Stimulated activated naive CD4-positive, alpha-beta T cell (primary cell): ENCODE measurements around the gene RHEBL1.
A peak's percentile ranks its signal among the peaks of the same experiment; 100 is the strongest.

Experiments used
- DNase-seq, 6 experiments: peaks; one replicate each; lab custom pipeline; 2025; lab: John Stamatoyannopoulos, UW

Gene RHEBL1

GRCh38 chr12:49054524-49054923 lies 15.3 kb downstream of the RHEBL1 start:
- no peak for DNase-seq

- DNase-seq, result no peak
Observed at GRCh38 chr12:49054096-49054495, 15.7 kb downstream of the RHEBL1 start.

- DNase-seq, result no peak
Observed at GRCh38 chr12:49052451-49053208, 17.1 kb downstream of the RHEBL1 start.

GRCh38 chr12:49051777-49052438 lies 17.9 kb downstream of the RHEBL1 start:
- DNase-seq, result no peak

GRCh38 chr12:49051373-49051764 lies 18.4 kb downstream of the RHEBL1 start:
- DNase-seq, result no peak

GRCh38 chr12:49050507-49051372 lies 19.0 kb downstream of the RHEBL1 start:
- DNase-seq, result no peak

- no peak for DNase-seq
Observed at GRCh38 chr12:49049566-49050224, 20.1 kb downstream of the RHEBL1 start.

GRCh38 chr12:49048953-49049352 lies 20.8 kb downstream of the RHEBL1 start:
- no peak for DNase-seq

GRCh38 chr12:49046129-49046895 lies 23.5 kb downstream of the RHEBL1 start:
- DNase-seq, result no peak

- DNase-seq, result no peak
Observed at GRCh38 chr12:49044660-49045059, 25.1 kb downstream of the RHEBL1 start.

GRCh38 chr12:49043856-49044258 lies 25.9 kb downstream of the RHEBL1 start:
- DNase-seq, result peak; percentile 57 to 85 (median 72)

- no peak for DNase-seq
Observed at GRCh38 chr12:49043241-49043640, 26.5 kb downstream of the RHEBL1 start.

GRCh38 chr12:49041881-49042484 lies 27.8 kb downstream of the RHEBL1 start:
- no peak for DNase-seq

GRCh38 chr12:49041036-49041880 lies 28.5 kb downstream of the RHEBL1 start:
- no peak for DNase-seq

- no peak for DNase-seq
Observed at GRCh38 chr12:49040364-49040855, 29.4 kb downstream of the RHEBL1 start.

GRCh38 chr12:49039421-49040363 lies 30.1 kb downstream of the RHEBL1 start:
- no peak for DNase-seq

- no peak for DNase-seq
Observed at GRCh38 chr12:49038291-49038955, 31.4 kb downstream of the RHEBL1 start.

- DNase-seq, result no peak
Observed at GRCh38 chr12:49037947-49038237, 31.9 kb downstream of the RHEBL1 start.
